GM12865 (cell line): Measurements from ENCODE around the gene KRTAP10-5.

Experiments used
- DNase-seq: peaks from one replicate; pipeline ENCODE4 v3.0.0; 2010; ENCODE audit warnings: low read depth
- H3K4me3 ChIP-seq: 2 replicates; pipeline ENCODE4 v1.5.1; 2011; ENCODE audit warnings: mild to moderate bottlenecking, low read depth, low read length, control low read depth
- CTCF ChIP-seq: IDR thresholded peaks from 2 replicates; pipeline ENCODE4 v1.5.1; 2011; ENCODE audit warnings: low read length, control low read depth, low read depth, inconsistent platforms; ENCODE audit not compliant: insufficient read depth; ENCODE audit errors: missing control alignments

Gene KRTAP10-5

GRCh38 chr21:44571844-44572782, 8.3 kb downstream of the KRTAP10-5 start:
- no peak for DNase-seq
- TF ChIP-seq CTCF: no peak
- H3K4me3 ChIP-seq: no peak overlapping the region

GRCh38 chr21:44571296-44571695, 9.1 kb downstream of the KRTAP10-5 start:
- no peak for TF ChIP-seq CTCF
- H3K4me3 ChIP-seq: no peak overlapping the region
- DNase-seq: no peak

GRCh38 chr21:44569861-44570517, 10.4 kb downstream of the KRTAP10-5 start:
- no peak overlapping the region for H3K4me3 ChIP-seq
- no peak for TF ChIP-seq CTCF
- DNase-seq: no peak

GRCh38 chr21:44568667-44569556, 11.5 kb downstream of the KRTAP10-5 start:
- DNase-seq: no peak
- H3K4me3 ChIP-seq: no peak overlapping the region
- TF ChIP-seq CTCF: no peak

GRCh38 chr21:44568261-44568660, 12.1 kb downstream of the KRTAP10-5 start:
- no peak overlapping the region for H3K4me3 ChIP-seq
- DNase-seq: no peak
- TF ChIP-seq CTCF: no peak

- no peak for DNase-seq
- H3K4me3 ChIP-seq: no peak overlapping the region
- no peak for TF ChIP-seq CTCF
Measured at GRCh38 chr21:44567481-44568171, 12.8 kb downstream of the KRTAP10-5 start.
